PC-9 (cell line): ENCODE measurements around the gene ZNF410.

ENCODE experiments used
- EZH2 ChIP-seq: fragments of 200-600 bp; sonication (generic); IDR thresholded peaks from 2 replicates; pipeline ENCODE4 v1.8.0; 2017; ENCODE audit warnings: antibody characterized with exemption, low read depth
- TF ChIP-seq, protein P1 (sequence below): fragments of 200-600 bp; sonication (generic); conservative IDR thresholded peaks from 2 replicates; pipeline ENCODE4 v1.6.1; 2017; ENCODE audit warnings: mixed run types, antibody characterized with exemption, mild to moderate bottlenecking, moderate library complexity

DNA sequence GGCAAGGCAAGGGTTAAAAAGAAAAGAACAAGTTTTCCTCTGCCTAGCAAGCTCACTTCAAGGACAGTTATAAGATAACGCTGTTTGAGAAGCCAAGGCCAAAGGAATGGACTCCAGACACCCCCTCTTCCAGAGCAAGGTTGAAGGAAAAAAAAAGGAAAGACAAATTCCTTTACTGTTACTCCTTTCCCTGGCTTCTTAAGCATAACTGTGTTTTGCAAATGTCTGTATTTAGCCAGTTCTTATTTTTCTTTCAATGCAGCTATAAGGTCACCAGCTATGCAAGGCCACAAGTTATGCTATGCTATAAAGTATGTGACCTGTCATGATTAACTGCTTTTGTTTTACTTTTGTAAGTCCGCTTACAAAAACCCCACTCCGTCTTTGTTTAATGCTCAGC is 26.6 kb downstream of the ZNF410 start:
- TF ChIP-seq, protein P1, sequence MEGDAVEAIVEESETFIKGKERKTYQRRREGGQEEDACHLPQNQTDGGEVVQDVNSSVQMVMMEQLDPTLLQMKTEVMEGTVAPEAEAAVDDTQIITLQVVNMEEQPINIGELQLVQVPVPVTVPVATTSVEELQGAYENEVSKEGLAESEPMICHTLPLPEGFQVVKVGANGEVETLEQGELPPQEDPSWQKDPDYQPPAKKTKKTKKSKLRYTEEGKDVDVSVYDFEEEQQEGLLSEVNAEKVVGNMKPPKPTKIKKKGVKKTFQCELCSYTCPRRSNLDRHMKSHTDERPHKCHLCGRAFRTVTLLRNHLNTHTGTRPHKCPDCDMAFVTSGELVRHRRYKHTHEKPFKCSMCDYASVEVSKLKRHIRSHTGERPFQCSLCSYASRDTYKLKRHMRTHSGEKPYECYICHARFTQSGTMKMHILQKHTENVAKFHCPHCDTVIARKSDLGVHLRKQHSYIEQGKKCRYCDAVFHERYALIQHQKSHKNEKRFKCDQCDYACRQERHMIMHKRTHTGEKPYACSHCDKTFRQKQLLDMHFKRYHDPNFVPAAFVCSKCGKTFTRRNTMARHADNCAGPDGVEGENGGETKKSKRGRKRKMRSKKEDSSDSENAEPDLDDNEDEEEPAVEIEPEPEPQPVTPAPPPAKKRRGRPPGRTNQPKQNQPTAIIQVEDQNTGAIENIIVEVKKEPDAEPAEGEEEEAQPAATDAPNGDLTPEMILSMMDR = no peak
- TF ChIP-seq EZH2 = no peak
